Activated CD4-positive, alpha-beta memory T cell treated with anti-CD3 and anti-CD28 coated beads for 36 hours (primary cell): ENCODE data around the gene KRT28. TPM values are rescaled to one million over a fixed set of nuclear protein-coding genes. Genes with fewer than 3 reads are reported as not detected.

Experiments
- CTCF ChIA-PET: fragments of 350-600 bp; sonication (Branson Sonifier 250); formaldehyde crosslinking; loops from one replicate; lab custom pipeline; 2021; ENCODE audit warnings: antibody characterized with exemption, inconsistent platforms; lab: Charles Lee
- POLR2A ChIA-PET: fragments of 350-600 bp; sonication (Branson Sonifier 250); formaldehyde crosslinking; loops from one replicate; lab custom pipeline; 2021; ENCODE audit warnings: antibody characterized with exemption; lab: Charles Lee
- DNase-seq: peaks from one replicate; pipeline ENCODE4 v3.0.0-alpha.2; 2020
- H3K27ac Mint-ChIP-seq: one replicate; pipeline ENCODE4 v1.8.0; 2021; ENCODE audit warnings: mixed read lengths
- H3K27me3 Mint-ChIP-seq: one replicate; pipeline ENCODE4 v1.8.0; 2021; ENCODE audit warnings: mixed read lengths
- H3K36me3 Mint-ChIP-seq: one replicate; pipeline ENCODE4 v1.8.0; 2021; ENCODE audit warnings: mixed read lengths
- H3K4me1 Mint-ChIP-seq: one replicate; pipeline ENCODE4 v1.8.0; 2021; ENCODE audit warnings: low read depth, mixed read lengths
- H3K4me3 Mint-ChIP-seq: one replicate; pipeline ENCODE4 v1.8.0; 2021; ENCODE audit warnings: mild to moderate bottlenecking, mixed read lengths
- H3K9me3 Mint-ChIP-seq: one replicate; pipeline ENCODE4 v1.8.0; 2021; ENCODE audit warnings: mixed read lengths
- intact Hi-C: fragments of 100-400 bp; cut with micrococcal nuclease; formaldehyde crosslinking; loops from one replicate; pipeline ENCODE4 v1.15.1; 2023
- total RNA-seq, 2 experiments: library from RNA; stranded (reverse); gene quantifications; one replicate each; pipeline ENCODE4 v1.2.3, GENCODE V29; 2021

KRT28 gene, protein sequence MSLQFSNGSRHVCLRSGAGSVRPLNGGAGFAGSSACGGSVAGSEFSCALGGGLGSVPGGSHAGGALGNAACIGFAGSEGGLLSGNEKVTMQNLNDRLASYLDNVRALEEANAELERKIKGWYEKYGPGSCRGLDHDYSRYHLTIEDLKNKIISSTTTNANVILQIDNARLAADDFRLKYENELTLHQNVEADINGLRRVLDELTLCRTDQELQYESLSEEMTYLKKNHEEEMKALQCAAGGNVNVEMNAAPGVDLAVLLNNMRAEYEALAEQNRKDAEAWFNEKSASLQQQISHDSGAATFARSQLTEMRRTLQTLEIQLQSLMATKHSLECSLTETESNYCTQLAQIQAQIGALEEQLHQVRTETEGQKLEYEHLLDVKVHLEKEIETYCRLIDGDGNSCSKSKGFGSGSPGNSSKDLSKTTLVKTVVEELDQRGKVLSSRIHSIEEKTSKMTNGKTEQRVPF
- total RNA-seq, result not detected

DNA sequence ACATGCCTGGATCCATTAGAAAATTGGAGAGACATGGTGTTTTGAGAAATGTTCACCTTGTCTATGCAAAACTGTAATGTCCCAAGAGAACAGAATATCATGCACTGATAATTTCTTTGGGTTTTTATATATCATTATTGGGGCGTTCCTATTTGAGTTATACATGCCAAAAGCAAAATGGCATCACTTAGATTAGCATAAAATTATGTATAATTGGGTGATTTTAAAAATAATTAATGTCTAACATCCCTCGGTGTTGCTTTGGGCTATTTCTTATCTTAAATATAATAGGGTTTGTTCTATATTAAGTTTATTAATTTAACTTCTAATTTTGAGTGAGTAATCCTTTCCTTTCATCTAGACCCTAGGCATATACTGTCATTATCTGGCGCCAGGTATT, at the start of gene KRT28:
Gene KRT28 (minus strand): TSS at position 101 of the 400 bp plus-strand sequence. CDS start 66 bp downstream, at position 35.
- Mint-ChIP-seq H3K4me1 (peaks cover 2% of the 10 kb centered on the region), H3K27ac (no peak within 1 kb of the TSS), H3K36me3 (no peaks in the 10 kb centered on the region), H3K9me3 (no peaks in the 10 kb centered on the region), H3K4me3 (no peak within 1 kb of the TSS), H3K27me3 (peaks cover 27% of the 10 kb centered on the region)
- CTCF ChIA-PET, result no interaction called here
- intact Hi-C loops, result loop anchor here (5.0 to 10.0 kb wide), 4 partner anchors 525 to 867 kb away; no protein-coding TSS in a partner anchor
- POLR2A ChIA-PET, result no interaction called here
- no peak for DNase-seq

DNA sequence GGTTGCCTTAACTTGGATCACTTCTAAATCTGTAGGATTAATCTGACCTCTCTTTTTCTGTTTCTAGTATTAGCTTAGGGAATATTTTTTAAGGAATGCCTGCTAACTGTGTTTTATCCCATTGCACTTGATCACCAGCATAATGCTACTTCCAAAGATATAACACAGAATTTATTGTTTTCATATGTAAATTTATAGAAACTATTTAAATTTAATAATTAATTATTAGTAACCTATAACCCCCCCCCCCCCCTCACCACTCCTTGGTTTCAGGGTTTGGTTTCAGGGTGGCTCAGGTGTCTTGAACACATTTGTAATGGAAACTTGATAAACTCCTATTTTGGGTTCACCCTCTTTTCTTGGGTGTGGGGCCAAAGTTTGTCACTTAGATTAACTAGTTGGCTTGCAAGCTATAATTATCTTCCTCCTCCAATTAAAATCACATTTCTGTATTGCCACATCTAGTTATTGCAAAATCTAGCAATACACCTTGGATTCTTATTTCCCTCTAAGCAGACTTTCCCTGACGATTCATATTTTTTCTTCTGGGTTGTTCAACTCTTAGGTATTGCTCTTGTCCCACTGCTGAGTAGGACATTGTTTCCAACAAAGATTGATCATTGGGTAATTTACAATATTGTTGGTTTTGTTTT, 49.0 kb upstream of the KRT28 start:
- CTCF ChIA-PET, result interaction anchor here (1.1 to 2.8 kb wide), 2 partner anchors 8 to 10 kb away, joined by 3 to 12 read pairs; no protein-coding TSS in a partner anchor
- no peak overlapping the region for H3K27ac Mint-ChIP-seq
- H3K9me3 Mint-ChIP-seq, result no peaks in the 10 kb centered on the region
- DNase-seq, result no peak
- POLR2A ChIA-PET, result no interaction called here
- H3K36me3 Mint-ChIP-seq, result no peaks in the 10 kb centered on the region
- peaks cover 25% of the 10 kb centered on the region for H3K27me3 Mint-ChIP-seq
- H3K4me3 Mint-ChIP-seq, result no peak overlapping the region
- H3K4me1 Mint-ChIP-seq, result no peaks in the 10 kb centered on the region
- intact Hi-C loops, result no loop called here

DNA sequence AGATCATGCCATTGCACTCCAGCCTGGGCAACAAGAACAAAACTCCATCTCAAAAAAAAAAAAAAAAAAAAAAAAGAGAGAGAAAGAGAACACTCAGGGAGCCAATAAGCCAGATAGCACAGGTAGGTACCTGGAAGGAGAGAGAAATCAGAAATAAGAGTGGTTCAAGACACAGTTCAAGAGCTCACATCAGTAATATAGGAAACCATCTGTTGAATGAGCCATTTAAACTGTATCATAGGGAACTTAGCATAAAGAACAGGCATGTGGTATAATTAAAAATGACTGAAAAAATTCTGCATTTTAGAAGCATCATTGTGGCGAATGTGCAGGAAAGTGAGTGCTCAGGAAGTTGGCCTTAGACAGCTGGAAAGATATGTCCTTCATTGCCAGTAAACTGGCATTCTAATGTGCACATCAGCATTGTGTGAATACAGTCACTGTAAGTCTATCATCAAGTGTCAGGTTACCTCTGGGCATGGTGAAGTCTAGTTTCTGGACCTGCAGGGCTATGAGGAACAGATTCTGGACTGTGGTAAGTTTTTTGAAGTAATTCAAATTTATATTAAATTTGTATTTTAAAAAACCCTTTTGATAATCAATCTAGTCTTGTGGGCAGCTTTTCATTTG, 46.9 kb upstream of the KRT28 start:
- intact Hi-C loops, result no loop called here

DNA sequence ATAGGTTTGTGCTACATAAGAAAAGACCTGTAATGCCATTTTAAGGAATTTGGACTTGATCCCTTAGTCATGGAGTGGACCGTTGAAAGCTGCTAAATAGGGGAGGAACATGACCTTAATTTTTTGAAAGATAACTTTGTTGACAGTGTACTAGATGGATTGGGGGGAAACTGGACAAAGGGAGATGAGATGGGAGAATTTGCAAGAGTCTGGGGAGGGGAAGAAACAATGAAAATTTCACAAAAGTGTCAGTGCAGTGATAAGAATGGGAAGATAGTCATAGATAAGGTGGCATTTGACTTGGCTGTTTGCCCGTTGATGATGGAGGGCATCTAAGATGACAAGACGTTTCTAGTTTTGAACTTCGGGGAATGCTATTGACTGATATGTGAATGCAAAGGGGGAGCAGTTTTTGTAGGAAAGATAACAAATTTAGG, 44.9 kb upstream of the KRT28 start:
- H3K4me3 Mint-ChIP-seq, result no peak overlapping the region
- peaks cover 31% of the 10 kb centered on the region for H3K27me3 Mint-ChIP-seq
- POLR2A ChIA-PET, result no interaction called here
- no peaks in the 10 kb centered on the region for H3K4me1 Mint-ChIP-seq
- intact Hi-C loops, result no loop called here
- no peak overlapping the region for H3K27ac Mint-ChIP-seq
- H3K36me3 Mint-ChIP-seq, result no peaks in the 10 kb centered on the region
- DNase-seq, result no peak
- no peaks in the 10 kb centered on the region for H3K9me3 Mint-ChIP-seq
- CTCF ChIA-PET, result interaction anchor here (0.6 to 1.5 kb wide), 2 partner anchors 12 to 13 kb away, joined by 3 to 5 read pairs; no protein-coding TSS in a partner anchor

More for the DNA sequence above, 46.9 kb upstream of the KRT28 start:
- H3K36me3 Mint-ChIP-seq, result no peaks in the 10 kb centered on the region
- POLR2A ChIA-PET, result no interaction called here
- H3K9me3 Mint-ChIP-seq, result no peaks in the 10 kb centered on the region
- H3K27ac Mint-ChIP-seq, result no peak overlapping the region
- H3K4me3 Mint-ChIP-seq, result no peak overlapping the region
- no peak for DNase-seq
- H3K4me1 Mint-ChIP-seq, result no peaks in the 10 kb centered on the region
- peaks cover 27% of the 10 kb centered on the region for H3K27me3 Mint-ChIP-seq
- CTCF ChIA-PET, result interaction anchor here (2.8 kb wide), 1 partner anchor 11 kb away, joined by 12 read pairs; no protein-coding TSS in a partner anchor

DNA sequence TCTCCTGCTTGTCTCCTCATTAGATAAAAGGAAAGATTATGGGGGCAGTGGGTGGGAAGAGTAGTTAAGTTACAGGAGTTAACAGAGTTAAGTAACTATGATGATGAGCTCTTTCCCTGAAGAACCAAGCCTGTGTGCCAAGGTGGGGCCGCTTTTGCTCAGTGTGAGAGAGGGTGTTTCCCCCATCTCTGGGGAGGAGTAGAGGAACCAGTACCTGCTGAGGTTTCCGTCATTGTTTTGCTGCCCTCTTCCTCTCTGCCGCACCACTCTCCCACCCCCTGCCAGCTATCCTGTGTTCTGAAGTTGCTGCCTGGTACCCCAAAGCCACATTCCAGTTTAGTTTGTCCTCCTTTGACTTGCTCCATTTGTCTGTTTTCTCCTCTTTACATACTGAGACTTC, 43.5 kb upstream of the KRT28 start:
- H3K4me3 Mint-ChIP-seq, result no peak overlapping the region
- intact Hi-C loops, result no loop called here
- no peak overlapping the region for H3K27ac Mint-ChIP-seq
- DNase-seq, result no peak
- H3K4me1 Mint-ChIP-seq, result no peaks in the 10 kb centered on the region
- CTCF ChIA-PET, result no interaction called here
- no peaks in the 10 kb centered on the region for H3K9me3 Mint-ChIP-seq
- POLR2A ChIA-PET, result no interaction called here
- H3K36me3 Mint-ChIP-seq, result no peaks in the 10 kb centered on the region
- H3K27me3 Mint-ChIP-seq, result peaks cover 29% of the 10 kb centered on the region

DNA sequence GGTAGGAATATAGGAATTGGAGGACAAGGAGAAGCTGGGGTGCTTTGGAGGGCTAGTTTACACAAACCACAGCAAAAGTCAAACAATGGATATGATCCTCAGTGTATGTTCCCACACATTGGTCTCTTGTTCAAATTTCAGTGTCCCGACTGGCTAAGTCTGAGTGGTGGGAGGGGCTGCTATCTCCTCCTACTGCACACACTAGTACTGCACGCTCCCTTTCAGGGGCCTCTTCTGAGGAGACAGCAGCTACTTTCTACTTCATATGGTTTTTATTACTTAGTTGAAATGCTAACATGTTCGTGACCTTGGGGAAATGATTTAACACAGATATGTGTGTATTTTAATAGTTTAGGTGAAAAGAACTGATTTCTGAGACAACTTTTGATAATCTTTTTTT, 41.5 kb upstream of the KRT28 start:
- H3K36me3 Mint-ChIP-seq, result no peaks in the 10 kb centered on the region
- no peaks in the 10 kb centered on the region for H3K9me3 Mint-ChIP-seq
- peaks cover 27% of the 10 kb centered on the region for H3K27me3 Mint-ChIP-seq
- no peak for DNase-seq
- no peak overlapping the region for H3K4me3 Mint-ChIP-seq
- intact Hi-C loops, result no loop called here
- H3K27ac Mint-ChIP-seq, result no peak overlapping the region
- ChIA-PET POLR2A (no interaction called here), CTCF (interaction anchor here (0.5 kb wide), 1 partner anchor 135 kb away, joined by 4 read pairs; no protein-coding TSS in a partner anchor)
- H3K4me1 Mint-ChIP-seq, result no peaks in the 10 kb centered on the region

DNA sequence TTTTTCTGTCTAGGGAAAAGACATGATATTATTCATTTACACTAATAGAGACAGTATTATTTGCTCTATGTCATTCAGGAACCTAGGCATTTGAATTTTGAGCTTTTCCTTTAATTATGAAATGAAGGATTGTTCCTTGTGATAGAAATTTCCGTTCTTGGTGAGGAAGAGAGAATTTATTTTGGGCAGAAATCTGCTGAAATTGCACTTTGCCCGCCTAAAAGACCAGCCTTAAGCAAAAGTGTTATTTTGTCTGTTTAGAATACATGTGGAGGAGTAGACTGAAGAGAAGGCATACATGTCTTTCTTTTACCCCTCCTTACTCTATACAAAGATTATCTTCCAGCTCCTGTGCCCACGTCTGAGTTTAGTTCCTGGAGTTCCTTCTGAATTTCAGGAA, 39.4 kb upstream of the KRT28 start:
- intact Hi-C loops, result no loop called here
- no peaks in the 10 kb centered on the region for H3K4me1 Mint-ChIP-seq
- ChIA-PET POLR2A (no interaction called here), CTCF (interaction anchor here (0.6 to 1.6 kb wide), 2 partner anchors 10 to 824 kb away, joined by 3 to 4 read pairs; no protein-coding TSS in a partner anchor)
- no peaks in the 10 kb centered on the region for H3K9me3 Mint-ChIP-seq
- no peak for DNase-seq
- H3K36me3 Mint-ChIP-seq, result no peaks in the 10 kb centered on the region
- H3K4me3 Mint-ChIP-seq, result no peak overlapping the region
- H3K27ac Mint-ChIP-seq, result no peak overlapping the region
- H3K27me3 Mint-ChIP-seq, result peaks cover 13% of the 10 kb centered on the region

DNA sequence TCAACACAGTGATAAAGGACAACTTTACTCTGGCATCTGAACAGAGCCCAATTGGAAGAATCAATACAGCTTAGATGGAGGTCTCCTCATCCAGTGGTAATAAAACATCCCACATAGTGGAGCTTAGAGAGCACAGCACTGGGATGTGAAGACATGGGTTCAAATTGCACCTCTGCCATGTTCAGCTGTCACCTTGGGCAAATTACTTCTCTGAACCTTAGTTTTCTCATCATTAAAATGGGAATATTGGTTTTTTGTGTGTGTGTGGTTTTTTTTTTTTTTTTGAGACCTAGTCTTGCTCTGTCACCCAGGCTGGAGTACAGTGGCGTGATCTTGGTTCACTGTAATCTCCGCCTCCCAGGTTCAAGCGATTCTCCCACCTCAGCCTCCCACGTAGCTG, 36.3 kb upstream of the KRT28 start:
- DNase-seq, result no peak
- POLR2A ChIA-PET, result no interaction called here
- Mint-ChIP-seq H3K9me3 (no peaks in the 10 kb centered on the region), H3K27ac (no peak overlapping the region), H3K4me3 (no peak overlapping the region), H3K27me3 (peaks cover under 1% of the 10 kb centered on the region), H3K36me3 (no peaks in the 10 kb centered on the region), H3K4me1 (peaks cover 3% of the 10 kb centered on the region)
- CTCF ChIA-PET, result no interaction called here
- intact Hi-C loops, result no loop called here

DNA sequence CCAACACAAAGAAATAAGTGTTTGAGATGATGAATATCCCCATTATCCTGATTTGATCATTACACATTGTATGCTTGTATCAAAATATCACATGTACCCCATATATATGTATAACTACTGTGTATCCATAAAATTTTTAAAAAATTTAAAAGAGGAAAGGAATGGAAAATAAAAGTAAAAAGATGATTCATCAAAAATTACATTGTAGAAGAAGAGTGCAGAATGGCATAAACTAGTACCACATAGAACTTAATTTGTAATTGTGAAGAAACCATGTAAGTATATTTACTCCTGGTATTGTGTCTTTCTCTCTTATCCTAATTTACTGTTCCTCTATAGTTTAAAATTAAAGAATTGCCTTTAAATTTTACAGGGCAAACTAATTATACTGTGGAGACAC, 34.1 kb upstream of the KRT28 start:
- H3K9me3 Mint-ChIP-seq, result no peaks in the 10 kb centered on the region
- DNase-seq, result no peak
- CTCF ChIA-PET, result no interaction called here
- H3K36me3 Mint-ChIP-seq, result no peaks in the 10 kb centered on the region
- intact Hi-C loops, result no loop called here
- H3K4me1 Mint-ChIP-seq, result peaks cover 3% of the 10 kb centered on the region
- no peak overlapping the region for H3K27ac Mint-ChIP-seq
- no peak overlapping the region for H3K4me3 Mint-ChIP-seq
- H3K27me3 Mint-ChIP-seq, result no peaks in the 10 kb centered on the region
- POLR2A ChIA-PET, result no interaction called here

DNA sequence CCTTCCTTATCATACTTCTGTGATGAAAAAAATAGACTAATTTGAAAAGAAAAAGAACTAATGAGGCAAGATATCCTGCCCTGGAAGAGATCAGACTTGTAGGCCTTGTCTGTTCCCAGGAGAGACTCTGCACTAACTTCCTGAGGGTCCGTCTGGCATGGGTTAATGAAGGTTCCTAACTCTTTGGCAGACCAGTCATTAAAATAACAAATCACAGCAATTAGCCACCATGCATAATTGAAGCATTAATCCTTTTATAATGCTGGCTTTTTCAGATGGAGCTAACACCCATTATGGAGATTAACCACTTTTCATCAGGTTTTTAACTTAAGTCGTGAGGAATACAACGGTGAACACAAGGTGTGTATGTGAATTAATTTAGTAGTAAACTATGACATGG, 33.1 kb upstream of the KRT28 start:
- H3K36me3 Mint-ChIP-seq, result no peaks in the 10 kb centered on the region
- no peaks in the 10 kb centered on the region for H3K9me3 Mint-ChIP-seq
- H3K27me3 Mint-ChIP-seq, result no peaks in the 10 kb centered on the region
- intact Hi-C loops, result no loop called here
- DNase-seq, result no peak
- CTCF ChIA-PET, result interaction anchor here (0.6 to 1.2 kb wide), 2 partner anchors 64 to 830 kb away, joined by 3 to 5 read pairs; no protein-coding TSS in a partner anchor
- H3K27ac Mint-ChIP-seq, result no peak overlapping the region
- H3K4me3 Mint-ChIP-seq, result no peak overlapping the region
- H3K4me1 Mint-ChIP-seq, result peaks cover 6% of the 10 kb centered on the region
- POLR2A ChIA-PET, result no interaction called here

DNA sequence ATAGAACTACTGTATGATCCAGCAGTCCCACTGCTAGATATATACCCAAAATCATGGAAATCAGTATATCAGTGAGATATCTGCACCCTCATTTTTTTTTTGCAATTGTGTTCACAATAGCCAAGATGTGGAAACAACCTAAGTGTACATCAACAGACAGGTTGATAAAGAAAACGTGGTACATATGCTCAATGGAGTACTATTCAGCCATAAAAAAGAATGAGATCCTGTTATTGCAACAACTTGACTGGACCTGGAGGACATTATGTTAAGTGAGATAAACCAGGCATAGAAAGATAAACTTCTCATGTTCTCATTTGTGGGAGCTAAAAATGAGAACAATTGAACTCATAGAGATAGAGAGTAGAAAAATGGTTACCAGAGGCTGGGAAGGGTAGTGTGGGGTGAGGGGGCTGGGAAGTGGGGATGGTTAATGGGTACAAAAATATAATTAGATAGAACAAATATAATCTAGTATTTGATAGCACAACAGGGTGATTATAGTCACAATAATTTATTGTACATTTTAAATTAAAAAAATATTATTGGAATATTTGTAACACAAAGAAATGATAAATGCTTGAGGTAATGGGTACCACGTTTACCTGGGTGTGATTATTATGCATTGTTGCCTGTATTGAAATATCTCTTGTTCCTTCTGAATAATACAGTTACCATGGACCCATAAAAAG, 30.5 kb upstream of the KRT28 start:
- CTCF ChIA-PET, result interaction anchor here (2.1 kb wide), 1 partner anchor 833 kb away, joined by 7 read pairs; no protein-coding TSS in a partner anchor
- H3K27me3 Mint-ChIP-seq, result peaks cover 2% of the 10 kb centered on the region
- no peak overlapping the region for H3K4me3 Mint-ChIP-seq
- H3K4me1 Mint-ChIP-seq, result peaks cover 12% of the 10 kb centered on the region
- H3K27ac Mint-ChIP-seq, result no peak overlapping the region
- DNase-seq, result no peak
- no peaks in the 10 kb centered on the region for H3K9me3 Mint-ChIP-seq
- H3K36me3 Mint-ChIP-seq, result no peaks in the 10 kb centered on the region
- intact Hi-C loops, result no loop called here
- POLR2A ChIA-PET, result no interaction called here
